RPMI7951 (cell line): Measurements from ENCODE around the gene MAP3K14. TPM values are rescaled to one million over a fixed set of nuclear protein-coding genes. Genes with fewer than 3 reads are reported as not detected.

Experiments used
- DNase-seq: peaks from one replicate; pipeline ENCODE4 v3.0.0-alpha.2; 2012; ENCODE audit warnings: low read depth
- total RNA-seq: library from RNA; depleted of rRNA; stranded (reverse); fragments of >200 nt; shearing (Covaris generic); gene quantifications from 2 replicates; pipeline ENCODE4 v1.2.3, GENCODE V29; 2014

The MAP3K14 gene
- total RNA-seq, 1 experiment from 2014 or later: 2.9 TPM

DNA sequence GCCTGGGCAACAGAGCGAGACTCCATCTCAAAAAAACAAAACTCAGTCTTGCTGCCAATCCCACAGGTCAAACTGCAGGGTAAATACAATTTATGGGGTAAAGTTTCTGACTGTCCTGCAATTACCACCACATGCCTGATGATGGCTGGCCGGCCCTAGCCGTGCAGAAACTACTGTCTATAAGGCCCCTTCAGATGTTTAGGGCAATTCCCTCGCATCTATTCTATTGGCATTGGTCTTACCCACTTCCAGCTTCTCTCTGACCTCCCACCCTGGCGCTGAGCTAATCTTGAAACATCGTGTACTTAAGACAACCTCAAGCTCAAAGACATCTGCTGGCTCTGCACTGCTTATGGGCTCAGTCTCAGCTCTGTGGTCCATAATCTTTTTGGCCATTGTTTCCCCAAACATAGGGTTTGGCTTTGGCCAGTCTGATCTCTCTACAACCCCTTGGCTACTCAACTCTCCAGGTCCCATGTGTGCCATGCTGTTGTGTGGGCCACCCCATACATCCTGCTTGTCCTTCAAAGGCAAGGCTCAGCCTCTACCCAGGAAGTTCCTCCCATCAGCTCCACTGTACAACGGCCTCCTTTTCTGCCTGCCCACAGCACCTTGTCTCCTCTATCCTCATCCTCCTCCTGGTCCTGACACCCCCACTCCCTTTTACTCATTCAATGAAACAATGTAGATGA, 16.6 kb downstream of the MAP3K14 start:
- no peak for DNase-seq

- peak; percentile 88 for DNase-seq
Observed at GRCh38 chr17:45299361-45299760, 17.5 kb downstream of the MAP3K14 start.

- DNase-seq: peak; percentile 92
Observed at GRCh38 chr17:45298546-45299285, 18.1 kb downstream of the MAP3K14 start.

DNA sequence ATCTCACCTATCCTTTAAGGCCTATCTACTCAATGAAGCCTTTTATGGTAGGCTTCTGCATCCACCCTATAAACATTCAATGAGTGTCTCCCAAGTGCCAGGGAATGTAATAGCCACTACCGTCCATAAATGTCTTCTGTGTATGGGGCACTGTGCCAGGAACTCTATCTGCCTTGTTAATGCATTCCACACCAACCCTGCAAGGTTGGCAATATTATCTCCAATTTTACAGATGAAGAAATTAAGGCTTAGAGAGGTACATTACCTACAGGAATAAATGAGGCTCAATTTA, 20.0 kb downstream of the MAP3K14 start:
- DNase-seq: peak; percentile 57

GRCh38 chr17:45296003-45296832, 20.6 kb downstream of the MAP3K14 start:
- DNase-seq: peak; percentile 93

GRCh38 chr17:45294506-45294905, 22.3 kb downstream of the MAP3K14 start:
- DNase-seq: peak; percentile 93

- DNase-seq: peak; percentile 99
Observed at GRCh38 chr17:45293413-45294211, 23.2 kb downstream of the MAP3K14 start.

- no peak for DNase-seq
Observed at GRCh38 chr17:45292696-45293412, 24.0 kb downstream of the MAP3K14 start.

DNA sequence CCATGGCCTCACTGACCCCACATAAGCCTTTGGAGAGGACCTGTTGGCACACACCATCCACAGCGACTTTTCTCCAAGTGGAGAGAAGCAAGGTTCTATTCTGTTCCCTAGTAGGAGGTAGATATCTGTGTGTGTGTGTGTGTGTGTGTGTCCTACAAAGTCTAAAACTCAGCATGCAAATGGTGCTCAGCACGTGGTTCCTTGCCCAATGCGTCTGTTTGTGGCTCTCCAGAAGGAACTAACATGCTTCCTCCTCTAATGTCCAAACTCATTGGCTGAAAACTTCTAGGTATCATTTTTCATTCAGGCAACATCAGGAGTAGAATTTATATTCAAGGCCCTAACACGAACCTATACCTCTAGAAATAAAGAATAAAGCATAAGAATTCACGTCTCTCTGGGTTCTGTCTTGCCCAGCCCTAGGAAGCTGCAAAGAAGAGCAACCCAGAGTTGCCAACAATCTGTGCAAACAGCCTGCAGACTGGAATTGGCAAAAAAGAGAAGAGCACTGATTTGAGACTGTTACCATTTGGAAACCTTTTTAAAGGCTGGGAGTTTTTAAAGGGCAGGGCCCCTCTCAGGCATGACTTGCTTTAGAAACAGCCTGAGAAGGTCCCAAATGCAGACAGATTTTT, 25.5 kb downstream of the MAP3K14 start:
- no peak for DNase-seq

GRCh38 chr17:45290269-45290765, 26.5 kb downstream of the MAP3K14 start:
- no peak for DNase-seq

DNA sequence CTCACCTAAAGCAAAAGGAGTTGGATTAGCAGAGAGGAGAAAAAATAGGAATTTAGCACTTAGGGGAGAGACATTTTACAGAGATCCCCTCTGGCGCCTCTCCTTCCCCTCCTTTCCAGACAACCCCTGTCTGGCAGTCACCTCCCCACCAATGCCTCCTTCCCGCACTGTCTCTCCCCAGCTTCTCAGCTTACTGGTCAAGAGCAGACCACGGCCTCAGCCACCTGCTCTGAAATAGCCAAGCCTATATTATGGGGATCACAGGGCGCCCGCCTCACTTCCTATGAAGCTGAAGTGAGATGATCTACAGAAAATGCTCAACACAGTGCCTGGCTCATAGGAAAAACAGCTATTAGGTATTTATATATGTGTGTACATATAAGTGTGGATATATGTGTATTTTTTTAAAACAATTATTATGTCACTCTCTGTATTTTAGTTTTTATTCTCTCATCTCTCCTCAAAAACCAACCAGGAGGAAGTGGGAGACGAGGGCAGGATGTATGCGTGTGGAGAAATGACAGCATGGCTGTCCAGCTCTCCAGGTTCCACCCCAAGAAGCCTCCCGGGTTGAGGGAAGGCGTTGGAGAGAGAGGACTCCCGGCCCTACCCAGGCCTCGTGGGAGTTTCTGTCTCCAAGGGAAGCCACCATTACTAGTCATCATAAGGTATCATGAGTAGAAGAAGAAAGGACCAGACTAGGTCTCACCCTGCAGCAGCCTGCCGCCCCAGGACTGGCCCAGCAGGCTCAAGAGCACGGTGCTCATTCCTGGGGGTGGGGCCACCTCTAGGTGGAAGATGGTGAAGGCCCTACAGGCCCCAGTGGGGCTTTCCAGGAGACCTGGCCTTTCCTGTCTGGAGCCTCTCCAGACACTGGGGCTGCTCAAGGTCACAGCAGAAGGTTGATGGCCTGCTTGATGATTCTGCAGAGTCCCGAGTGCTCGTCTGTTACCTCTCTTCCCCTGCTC, 27.2 kb downstream of the MAP3K14 start:
- DNase-seq: no peak

- DNase-seq: no peak
Observed at GRCh38 chr17:45288825-45289224, 28.0 kb downstream of the MAP3K14 start.

GRCh38 chr17:45287526-45288500, 29.0 kb downstream of the MAP3K14 start:
- peak; percentile 81 for DNase-seq

DNA sequence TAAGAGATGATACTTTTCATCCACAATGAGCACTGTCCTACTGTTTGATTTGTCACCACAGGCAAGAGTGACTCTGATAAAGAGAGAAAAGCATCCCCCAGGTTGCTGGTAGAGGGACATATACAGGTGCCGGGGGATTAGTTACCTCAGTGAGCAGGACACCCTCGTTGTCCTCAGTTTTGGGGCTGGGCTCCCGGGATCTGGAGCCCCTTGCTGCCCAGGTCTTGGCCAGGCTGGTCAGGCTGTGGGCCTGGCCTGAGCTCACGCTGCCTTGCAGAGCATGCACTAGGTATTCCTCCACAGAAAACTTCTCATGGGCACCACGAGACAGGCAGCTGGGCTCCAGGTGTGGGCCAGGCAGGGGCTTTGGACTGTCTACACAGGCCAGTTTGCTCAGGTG, 30.5 kb downstream of the MAP3K14 start:
- no peak for DNase-seq

DNA sequence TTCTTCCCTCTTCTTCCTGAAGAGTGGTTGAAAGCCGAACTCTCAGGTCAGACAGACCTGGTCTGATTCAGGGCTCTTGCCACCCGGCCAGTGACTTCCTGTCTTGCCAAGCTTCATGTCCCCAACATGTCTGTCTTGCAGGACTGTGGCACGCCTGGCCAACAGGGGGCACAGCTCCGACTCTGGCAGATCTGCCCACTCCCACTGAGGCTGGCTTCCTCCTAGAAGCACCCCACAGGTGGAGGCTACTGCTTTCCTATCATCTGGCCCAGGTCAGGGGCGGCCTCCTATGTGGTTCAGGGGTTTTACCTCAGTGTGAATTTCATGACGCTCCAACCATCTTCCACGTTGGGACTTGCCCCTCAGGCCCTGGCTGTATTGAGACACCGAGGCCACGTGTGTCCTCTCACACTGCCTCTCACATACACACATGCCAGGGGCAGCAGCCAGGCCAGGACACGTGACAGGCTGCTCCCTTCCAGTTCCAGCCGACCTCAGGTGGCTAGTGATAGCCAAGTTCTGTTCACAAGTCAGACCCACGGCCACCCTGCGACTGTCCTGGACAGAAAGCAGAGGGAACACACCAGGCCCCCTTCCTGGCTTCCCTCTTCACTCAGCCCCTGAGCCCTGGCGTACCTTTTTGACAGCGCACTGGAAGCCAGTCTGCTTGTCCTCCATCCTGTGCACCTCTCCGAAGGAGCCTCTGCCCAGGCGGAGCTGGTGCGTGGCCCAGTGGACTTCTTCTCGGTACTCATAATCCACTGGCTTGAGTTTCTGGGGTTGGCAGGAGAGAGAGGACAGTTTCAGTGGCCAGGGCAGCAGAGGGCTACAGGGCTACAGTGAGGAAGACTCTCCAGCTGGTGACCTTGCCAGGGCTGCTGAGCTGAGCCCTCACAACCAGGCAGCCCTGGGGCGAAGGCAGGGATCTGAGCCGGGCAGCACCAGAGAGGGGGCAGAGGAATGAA, 32.4 kb downstream of the MAP3K14 start:
- DNase-seq: no peak

- no peak for DNase-seq
Observed at GRCh38 chr17:45283711-45284110, 33.1 kb downstream of the MAP3K14 start.
